UCSD-AML1 (cell line): ENCODE data around the gene FOXO3.

ENCODE experiments used
- DNase-seq: peaks from one replicate; lab custom pipeline; 2025; ENCODE audit not compliant: unreplicated experiment; lab: John Stamatoyannopoulos, UW

The FOXO3 gene

GRCh38 chr6:108594151-108594550 is 33.4 kb downstream of the FOXO3 start:
- DNase-seq = no peak

DNA sequence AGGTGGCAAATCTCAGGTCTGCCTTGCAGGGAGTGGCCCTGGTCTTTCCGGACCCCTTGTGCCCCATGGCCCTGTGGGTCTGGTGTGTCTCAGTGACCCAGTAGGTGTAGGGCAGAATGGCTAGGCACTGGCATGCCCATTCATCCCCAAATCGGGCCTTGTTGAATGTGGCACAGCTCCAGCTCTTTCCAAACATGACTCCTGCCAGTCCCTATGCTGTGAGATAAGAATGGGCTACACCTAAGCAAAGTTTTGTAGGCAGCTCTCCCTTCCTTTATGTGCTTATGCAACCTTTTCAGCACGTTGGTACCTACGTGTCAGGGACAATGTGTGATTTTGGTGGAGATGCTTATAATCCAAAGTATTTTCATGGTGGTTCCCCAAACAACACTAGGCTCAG is 33.9 kb downstream of the FOXO3 start:
- DNase-seq = no peak

DNA sequence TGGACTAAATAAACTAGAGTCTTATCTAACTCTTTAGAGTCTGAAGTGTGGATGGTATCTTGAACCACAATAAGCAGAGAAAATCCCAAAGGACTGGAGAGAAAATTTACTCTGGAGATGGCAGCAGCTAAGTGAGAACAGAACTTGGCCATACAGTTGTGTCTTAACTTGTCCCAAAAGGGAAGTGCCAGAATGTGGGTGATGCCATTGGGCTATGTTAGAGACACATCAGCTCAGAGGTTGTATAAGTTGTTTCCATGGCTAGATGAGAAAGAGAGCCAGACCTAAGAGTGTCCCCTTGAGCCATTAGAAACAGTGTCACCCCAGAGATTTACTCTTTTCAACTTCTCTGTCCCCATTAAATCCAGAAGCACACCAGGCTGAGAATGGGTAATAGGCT is 36.2 kb downstream of the FOXO3 start:
- DNase-seq = no peak

DNA sequence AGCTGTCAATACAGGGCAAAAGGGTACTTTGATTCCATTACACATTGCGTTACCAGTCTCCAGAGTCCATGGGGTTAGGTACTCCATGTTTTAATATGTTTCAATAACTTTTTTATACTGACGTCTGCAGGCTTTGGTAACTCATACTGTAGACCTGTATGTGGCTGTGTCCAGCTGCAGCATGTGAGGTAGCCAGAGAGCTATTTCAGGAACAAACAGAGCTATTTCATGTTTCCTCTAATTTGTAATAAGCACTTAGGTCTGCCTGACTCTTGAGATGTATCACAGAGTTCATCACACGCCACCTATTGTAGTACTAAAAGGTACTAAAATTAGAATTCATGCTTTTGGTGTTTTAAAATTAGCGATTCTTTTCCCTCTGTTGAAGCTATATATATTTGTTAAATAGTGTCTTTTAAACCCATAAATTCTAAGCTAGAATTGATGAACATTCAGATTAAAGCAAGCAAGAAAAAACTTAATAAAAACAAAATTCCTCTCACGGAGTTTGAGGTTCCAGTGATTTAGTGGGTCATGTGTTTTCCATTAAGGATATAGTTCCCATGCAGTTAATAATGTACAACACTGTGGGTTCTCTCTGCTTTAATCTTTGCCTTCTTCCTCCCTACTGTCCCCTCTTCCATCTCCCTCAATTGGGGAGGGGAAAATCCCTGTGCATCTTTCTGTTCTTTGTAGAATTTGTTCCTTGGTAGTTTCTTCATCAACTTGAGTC is 37.0 kb downstream of the FOXO3 start:
- no peak for DNase-seq

- DNase-seq = no peak
Measured at GRCh38 chr6:108598305-108598863, 37.7 kb downstream of the FOXO3 start.

DNA sequence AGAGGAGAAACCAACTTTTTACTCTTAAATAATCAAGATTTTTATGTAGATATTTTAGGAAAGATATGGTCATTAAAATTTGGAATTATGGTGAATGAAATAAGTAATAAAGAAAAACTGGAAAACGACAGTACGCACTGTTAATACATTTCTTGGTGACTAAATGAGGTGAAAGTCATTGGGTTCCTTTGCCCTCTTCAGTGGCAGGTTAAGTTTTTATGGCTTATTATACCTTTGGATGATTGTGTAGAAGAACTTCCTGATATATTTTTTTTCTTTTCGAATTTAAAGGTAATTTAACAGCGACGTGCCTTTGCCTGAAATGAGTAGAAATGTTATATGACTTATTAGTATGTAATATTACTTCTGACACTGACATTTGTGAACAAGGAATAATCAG is 43.4 kb downstream of the FOXO3 start:
- no peak for DNase-seq

DNA sequence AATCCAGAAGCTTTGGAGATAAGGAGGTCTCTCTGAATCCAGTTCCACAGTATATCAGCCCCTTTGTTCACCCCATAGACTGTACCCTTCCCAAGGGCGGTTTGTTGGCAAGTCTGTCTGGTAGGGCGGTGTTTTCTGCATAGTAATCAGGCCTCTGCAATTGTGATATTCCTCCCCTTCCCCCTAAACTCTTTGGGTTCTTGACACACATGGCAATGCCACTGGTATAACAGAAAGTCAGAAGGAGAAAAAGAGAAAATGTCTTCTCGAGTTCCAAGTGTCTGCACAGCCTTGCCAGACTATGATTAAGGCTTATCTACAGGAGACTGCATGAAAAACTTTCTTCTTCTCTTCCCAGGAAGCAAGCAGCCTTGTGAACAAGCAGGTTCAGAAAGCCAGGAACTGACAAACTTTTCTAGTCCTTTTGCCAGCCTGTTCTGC is 45.6 kb downstream of the FOXO3 start:
- no peak for DNase-seq

DNA sequence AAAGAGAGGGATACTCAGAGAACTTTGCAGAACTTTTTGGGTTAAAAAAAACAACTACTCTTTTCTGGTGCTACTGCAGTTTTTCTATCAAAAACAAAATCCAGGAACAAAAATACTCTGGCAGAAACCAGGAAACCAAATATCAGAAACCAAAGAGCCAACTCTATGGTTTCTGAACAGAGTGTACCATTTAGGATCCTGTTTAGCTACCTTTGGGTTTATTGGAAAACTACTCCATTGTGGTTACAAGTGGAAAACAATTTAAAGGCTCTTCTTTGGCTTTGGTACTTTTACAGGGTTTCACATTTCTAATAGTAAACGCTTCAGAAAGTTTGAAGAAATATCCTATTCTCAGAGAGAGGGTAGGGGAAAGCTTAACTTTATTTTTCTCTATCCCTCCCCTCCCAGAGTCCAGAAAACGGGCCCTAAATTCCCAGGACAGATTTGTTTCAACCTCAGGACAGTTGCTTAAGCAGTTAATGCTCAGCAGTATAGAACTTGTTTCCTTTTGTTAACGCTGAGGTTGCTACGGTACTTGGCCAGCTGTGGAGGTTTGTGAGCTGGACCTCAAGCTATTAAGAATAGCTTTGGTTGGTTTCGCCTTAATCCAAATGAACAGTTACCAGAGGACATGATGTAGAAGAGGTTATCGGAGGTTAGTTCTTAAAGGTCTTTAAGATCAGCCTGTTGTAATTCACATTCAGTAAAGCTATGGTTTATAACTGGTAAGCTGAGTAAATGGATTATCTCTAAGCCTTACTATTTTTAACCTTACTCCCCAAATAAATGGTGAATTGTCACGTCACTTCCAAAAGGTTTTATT is 47.9 kb downstream of the FOXO3 start:
- no peak for DNase-seq

DNA sequence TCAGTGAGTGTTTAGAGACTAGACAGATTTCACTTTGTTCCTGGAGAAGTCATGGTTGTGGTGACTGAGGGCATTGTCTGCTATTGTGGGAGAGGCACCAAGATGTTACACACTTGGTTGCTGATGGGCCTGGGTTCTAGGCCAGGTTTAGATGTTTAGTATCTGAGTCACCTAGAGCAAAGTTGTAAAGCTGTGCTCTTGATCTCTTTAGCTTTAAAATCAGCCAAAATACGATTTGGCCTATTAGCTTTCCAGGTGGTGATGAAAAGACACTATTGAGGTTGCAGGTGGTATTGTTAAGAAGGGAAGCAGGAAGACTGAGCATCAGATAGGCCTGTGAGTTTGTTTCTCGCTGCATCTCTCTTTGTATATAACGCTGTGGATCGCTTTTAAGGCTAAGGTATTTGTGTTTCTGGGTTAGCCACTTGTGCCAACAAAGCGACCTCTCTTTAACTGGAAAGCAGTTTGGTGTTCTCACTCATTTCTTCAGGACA is 48.6 kb downstream of the FOXO3 start:
- DNase-seq = no peak

DNA sequence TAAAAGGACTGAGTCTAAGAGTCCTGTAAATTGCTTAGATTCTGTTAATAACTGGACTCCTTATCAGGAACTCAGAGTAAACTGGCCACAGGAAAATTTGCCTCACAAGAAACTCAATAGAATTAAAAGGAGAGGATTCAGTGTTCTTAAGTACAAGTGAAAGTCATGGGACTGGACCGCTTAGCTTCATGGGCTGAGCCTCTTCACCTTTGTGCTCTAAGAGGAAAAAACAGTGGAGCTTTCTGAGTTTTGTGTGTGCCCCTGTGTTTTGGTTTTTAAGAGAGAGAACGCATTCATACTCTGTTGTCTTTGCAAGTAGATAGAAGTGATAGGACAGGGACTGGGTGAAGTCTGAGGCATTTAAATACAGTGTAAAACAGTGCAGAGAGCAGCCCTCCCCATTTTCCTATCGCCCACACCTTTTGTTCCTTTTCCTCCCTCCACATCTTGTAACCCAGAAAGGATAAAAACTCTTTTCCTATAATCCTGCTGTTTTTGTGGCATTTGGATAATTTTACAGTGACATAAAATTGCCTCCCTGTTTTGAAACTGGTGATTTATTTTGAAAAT is 49.6 kb downstream of the FOXO3 start:
- no peak for DNase-seq

GRCh38 chr6:108610957-108611586 is 50.4 kb downstream of the FOXO3 start:
- no peak for DNase-seq

DNA sequence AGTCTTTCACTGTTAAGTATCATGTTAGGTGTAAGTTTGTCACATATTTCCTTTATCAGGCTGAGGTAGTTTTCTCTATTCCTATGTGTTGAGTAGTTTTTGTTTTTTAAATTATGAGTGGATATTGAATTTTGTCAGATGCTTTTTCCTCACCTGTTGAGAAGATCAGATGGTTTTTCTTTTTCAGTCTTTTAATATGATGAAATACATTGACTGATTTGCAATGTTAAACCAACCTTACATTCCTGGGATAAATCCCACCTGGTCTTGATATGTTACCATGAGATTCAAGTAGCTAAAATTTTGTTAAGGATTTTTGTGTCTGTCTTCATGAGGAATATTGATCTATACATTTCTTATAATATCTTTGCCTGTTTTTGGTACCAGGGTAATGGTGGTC is 52.1 kb downstream of the FOXO3 start:
- DNase-seq = no peak

- DNase-seq = no peak
Measured at GRCh38 chr6:108616544-108616943, 55.8 kb downstream of the FOXO3 start.

DNA sequence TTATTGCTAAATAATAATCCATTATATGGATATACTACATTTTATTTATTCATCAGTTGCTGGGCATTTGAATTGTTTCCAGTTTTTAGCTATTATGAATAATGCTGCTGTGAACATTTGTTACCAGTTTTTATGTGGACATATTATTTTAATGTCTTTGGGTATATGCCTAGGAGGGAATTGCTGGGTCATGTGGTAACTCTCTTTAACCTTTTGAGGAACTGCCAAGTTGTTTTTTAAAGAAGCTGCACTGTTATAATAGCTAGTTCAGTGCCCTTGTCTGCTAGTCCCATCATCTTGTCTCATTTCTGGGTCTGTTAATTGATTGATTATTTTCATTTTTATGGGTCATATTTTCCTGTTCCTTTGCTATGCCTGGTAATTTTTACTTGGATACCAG is 56.3 kb downstream of the FOXO3 start:
- no peak for DNase-seq

GRCh38 chr6:108618623-108619152 is 58.0 kb downstream of the FOXO3 start:
- DNase-seq = no peak

DNA sequence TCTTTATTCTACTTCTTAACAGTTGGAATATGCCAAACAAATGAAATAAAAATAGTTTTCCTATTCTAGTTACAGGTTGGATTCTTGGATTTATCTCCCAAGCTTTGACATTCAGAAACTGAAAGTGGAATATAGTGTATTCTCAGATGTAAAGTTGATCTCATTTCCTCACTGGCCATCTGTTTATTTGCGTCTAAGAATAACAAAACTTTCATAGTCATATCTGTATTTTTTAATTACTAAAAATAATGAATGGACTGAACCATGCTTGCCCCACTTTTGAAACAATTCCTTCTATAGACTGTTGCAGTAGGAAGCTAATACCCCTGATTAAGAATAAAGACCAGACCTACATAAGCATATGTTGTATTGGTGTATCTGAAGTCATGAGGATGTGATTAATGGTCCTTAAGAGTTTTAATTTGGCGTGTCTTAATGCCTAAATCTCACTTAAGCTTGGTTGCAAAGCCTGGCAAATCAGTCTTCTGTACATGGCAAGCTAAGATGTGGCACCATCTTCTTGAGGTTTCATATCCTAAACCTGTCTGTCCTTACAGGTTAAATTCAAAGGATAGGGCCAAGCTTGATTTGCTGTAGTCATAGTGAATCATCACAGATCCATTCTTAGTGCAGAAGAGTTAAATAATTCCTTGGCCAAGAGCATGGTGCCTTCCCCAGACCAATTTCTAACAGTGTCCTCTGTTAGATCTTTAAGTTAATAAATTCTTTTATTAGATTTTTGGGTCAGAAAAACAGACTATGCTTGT is 58.9 kb downstream of the FOXO3 start:
- no peak for DNase-seq

GRCh38 chr6:108621117-108621516 is 60.4 kb downstream of the FOXO3 start:
- DNase-seq = no peak

- no peak for DNase-seq
Measured at GRCh38 chr6:108622641-108623298, 62.1 kb downstream of the FOXO3 start.

- DNase-seq = no peak
Measured at GRCh38 chr6:108623995-108624394, 63.3 kb downstream of the FOXO3 start.

GRCh38 chr6:108625581-108625980 is 64.9 kb downstream of the FOXO3 start:
- DNase-seq = no peak
